GM19238 (cell line): ENCODE measurements around the gene CLEC11A.
"Not testable (repeated sequence)": the region's sequence is repeated elsewhere in the genome, so short reads cannot be mapped to it uniquely, and the experiment has no call there.

Experiments
- DNase-seq: peaks from one replicate; pipeline ENCODE4 v3.0.0; 2011; ENCODE audit warnings: low spot score; ENCODE audit not compliant: insufficient read length

The CLEC11A gene

GRCh38 chr19:50721441-50722137 lies 1.6 kb upstream of the CLEC11A start:
- no peak for DNase-seq

- no peak for DNase-seq
Observed at GRCh38 chr19:50722201-50723013, 757 bp upstream of the CLEC11A start.

- DNase-seq, result no peak
Observed at GRCh38 chr19:50723735-50724521, 764 bp downstream of the CLEC11A start.

GRCh38 chr19:50724522-50725217 lies 1.5 kb downstream of the CLEC11A start:
- DNase-seq, result peak; percentile 96

GRCh38 chr19:50725218-50725910 lies 2.2 kb downstream of the CLEC11A start:
- no peak for DNase-seq

GRCh38 chr19:50725911-50726230 lies 2.7 kb downstream of the CLEC11A start:
- DNase-seq, result no peak

GRCh38 chr19:50728084-50728737 lies 5.0 kb downstream of the CLEC11A start:
- no peak for DNase-seq

GRCh38 chr19:50729894-50730293 lies 6.7 kb downstream of the CLEC11A start:
- no peak for DNase-seq

- no peak for DNase-seq
Observed at GRCh38 chr19:50735869-50736268, 12.7 kb downstream of the CLEC11A start.

- DNase-seq, result no peak
Observed at GRCh38 chr19:50736338-50736737, 13.2 kb downstream of the CLEC11A start.

- DNase-seq, result no peak
Observed at GRCh38 chr19:50739132-50739913, 16.2 kb downstream of the CLEC11A start.

GRCh38 chr19:50739914-50740426 lies 16.8 kb downstream of the CLEC11A start:
- no peak for DNase-seq

GRCh38 chr19:50741179-50741933 lies 18.2 kb downstream of the CLEC11A start:
- DNase-seq, result no peak

GRCh38 chr19:50743537-50743936 lies 20.4 kb downstream of the CLEC11A start:
- DNase-seq, result no peak

- DNase-seq, result no peak
Observed at GRCh38 chr19:50745221-50745620, 22.1 kb downstream of the CLEC11A start.

- DNase-seq, result not testable (repeated sequence)
Observed at GRCh38 chr19:50747141-50747540, 24.0 kb downstream of the CLEC11A start.

- DNase-seq, result no peak
Observed at GRCh38 chr19:50749490-50749889, 26.3 kb downstream of the CLEC11A start.

GRCh38 chr19:50750010-50750409 lies 26.8 kb downstream of the CLEC11A start:
- DNase-seq, result no peak

- no peak for DNase-seq
Observed at GRCh38 chr19:50753879-50754278, 30.7 kb downstream of the CLEC11A start.
